Esophagus muscularis mucosa (tissue), 4 donors: ENCODE measurements around the gene FAM181A. TPM values are rescaled to one million over a fixed set of nuclear protein-coding genes. Genes with fewer than 3 reads are reported as not detected.

ENCODE experiments used
- DNase-seq: peaks from one replicate; pipeline ENCODE4 v3.0.0-alpha.2; 2017; ENCODE audit errors: extremely low spot score
- H3K27ac ChIP-seq, 4 donors: fragments of 200-600 bp; sonication (generic); replicated peaks in 1 of 4; 1 replicate in 3 of 4; 2 replicates in 1 of 4; pipeline ENCODE4 v1.5.1; 2016 to 2019; ENCODE audit warnings: mild to moderate bottlenecking in 1 of 4
- H3K27me3 ChIP-seq, 4 donors: fragments of 200-600 bp; sonication (generic); one replicate each; pipeline versions ENCODE4 v1.5.1 to v1.6.0; 2016 to 2019
- H3K36me3 ChIP-seq, 4 donors: fragments of 200-600 bp; sonication (generic); one replicate each; pipeline ENCODE4 v1.5.1; 2016 to 2019
- H3K4me1 ChIP-seq, 4 donors: fragments of 200-600 bp; sonication (generic); one replicate each; pipeline ENCODE4 v1.5.1; 2016 to 2019
- H3K4me3 ChIP-seq, 4 donors: fragments of 200-600 bp; sonication (generic); 1 replicate in 2 of 4; 2 replicates in 2 of 4; pipeline ENCODE4 v1.5.1; 2016 to 2019; ENCODE audit warnings: mild to moderate bottlenecking in 4 of 4, moderate library complexity in 1 of 4
- H3K9me3 ChIP-seq, 4 donors: fragments of 200-600 bp; sonication (generic); 1 replicate in 3 of 4; 2 replicates in 1 of 4; pipeline ENCODE4 v1.5.1; 2016 to 2019
- EP300 ChIP-seq: sonication (generic); formaldehyde crosslinking; IDR thresholded peaks from one replicate; pipeline ENCODE4 v1.6.1; 2017; ENCODE audit warnings: antibody characterized with exemption
- POLR2A ChIP-seq: fragments of 450-650 bp; IDR thresholded peaks from one replicate; pipeline ENCODE4 v1.6.1; 2017; ENCODE audit warnings: antibody characterized with exemption, moderate library complexity, mild to moderate bottlenecking, low read depth
- POLR2AphosphoS5 ChIP-seq, 2 donors: sonication (generic); formaldehyde crosslinking; IDR thresholded peaks; one replicate each; pipeline ENCODE4 v1.6.1; 2017; ENCODE audit warnings: antibody characterized with exemption in 2 of 2
- WGBS: methylation state at CpG from one replicate; pipeline ENCODE4 v1.1.5; 2018; 5-methylcytosine and 5-hydroxymethylcytosine counted together
- intact Hi-C: fragments of 100-400 bp; cut with DNase I; formaldehyde crosslinking; loops from one replicate; pipeline ENCODE4 v1.15.1; 2023
- total RNA-seq, 4 donors: library from RNA; depleted of rRNA; stranded (reverse); fragments of >200 nt; gene quantifications; one replicate each; pipeline versions ENCODE4 v1.1.0 to v1.2.1, GENCODE V29; 2016
- TF ChIP-seq, protein P1 (sequence below), 3 experiments: fragments of 200-600 bp in 2 of 3; fragments of 450-650 bp in 1 of 3; sonication (generic) in 2 of 3; IDR thresholded peaks; one replicate each; pipeline ENCODE4 v1.5.1; 2017 to 2019; ENCODE audit warnings: antibody characterized with exemption in 3 of 3, mild to moderate bottlenecking in 2 of 3, moderate library complexity in 1 of 3

The FAM181A gene
- total RNA-seq, 4 donors from 2014 or later, result not detected

DNA sequence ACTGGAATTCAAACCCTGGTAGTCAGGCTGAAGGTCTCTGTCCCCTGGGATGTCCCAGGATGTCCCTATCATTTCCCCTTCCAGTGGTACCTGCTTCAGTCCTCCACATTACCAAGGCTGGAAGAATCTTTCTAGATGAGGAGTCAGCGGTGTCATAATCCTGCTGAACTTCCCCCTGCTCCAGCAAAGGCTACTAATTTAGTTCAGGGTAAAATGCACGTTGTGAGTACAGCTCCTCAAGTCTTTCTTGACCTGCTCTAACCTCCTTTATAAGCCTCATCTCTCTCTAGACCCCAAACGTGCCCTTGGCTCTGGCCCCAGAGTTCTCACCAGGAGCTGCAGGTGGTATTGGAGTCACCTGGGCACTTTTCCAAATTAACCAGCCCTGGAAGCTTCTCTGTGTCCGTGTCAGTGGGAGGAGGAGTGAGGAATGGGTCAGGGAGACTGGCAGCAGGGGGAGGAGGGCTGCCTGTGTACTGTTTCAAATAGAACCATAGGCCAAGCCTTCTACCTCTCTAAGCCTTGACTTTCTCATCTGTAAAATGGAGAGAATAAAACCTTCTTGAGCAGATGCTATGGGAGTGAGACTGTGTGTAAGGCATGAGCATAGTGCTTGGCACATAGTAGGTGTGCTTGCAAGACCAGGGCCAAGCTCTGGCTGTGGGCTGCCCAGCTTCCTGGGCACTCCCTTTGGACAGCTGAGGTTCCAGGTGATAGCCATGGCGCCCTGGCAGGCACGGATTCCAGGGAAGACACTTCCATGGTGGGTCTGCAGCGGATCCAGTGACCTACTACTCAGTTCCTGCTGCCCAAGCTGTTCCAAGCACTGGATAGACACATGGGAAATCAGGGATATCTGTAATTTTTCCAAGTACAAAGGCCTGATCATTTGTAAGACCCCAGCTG is 24.7 kb downstream of the FAM181A start:
- Histone ChIP-seq H3K36me3 (peaks cover 4 to 73% (median 46%) of the 10 kb centered on the region in 4 donors), H3K9me3 (no peaks in the 10 kb centered on the region), H3K27me3 (no peaks in the 10 kb centered on the region), H3K4me3 (no peak overlapping the region), H3K4me1 (peaks cover 31 to 68% (median 62%) of the 10 kb centered on the region in 4 donors), H3K27ac (peak overlapping the region; percentile 76 to 94 (median 85))
- TF ChIP-seq EP300 (no peak), POLR2AphosphoS5 (IDR thresholded peaks at IDR 0.05) (no peak), POLR2A (no peak)
- TF ChIP-seq, protein P1, sequence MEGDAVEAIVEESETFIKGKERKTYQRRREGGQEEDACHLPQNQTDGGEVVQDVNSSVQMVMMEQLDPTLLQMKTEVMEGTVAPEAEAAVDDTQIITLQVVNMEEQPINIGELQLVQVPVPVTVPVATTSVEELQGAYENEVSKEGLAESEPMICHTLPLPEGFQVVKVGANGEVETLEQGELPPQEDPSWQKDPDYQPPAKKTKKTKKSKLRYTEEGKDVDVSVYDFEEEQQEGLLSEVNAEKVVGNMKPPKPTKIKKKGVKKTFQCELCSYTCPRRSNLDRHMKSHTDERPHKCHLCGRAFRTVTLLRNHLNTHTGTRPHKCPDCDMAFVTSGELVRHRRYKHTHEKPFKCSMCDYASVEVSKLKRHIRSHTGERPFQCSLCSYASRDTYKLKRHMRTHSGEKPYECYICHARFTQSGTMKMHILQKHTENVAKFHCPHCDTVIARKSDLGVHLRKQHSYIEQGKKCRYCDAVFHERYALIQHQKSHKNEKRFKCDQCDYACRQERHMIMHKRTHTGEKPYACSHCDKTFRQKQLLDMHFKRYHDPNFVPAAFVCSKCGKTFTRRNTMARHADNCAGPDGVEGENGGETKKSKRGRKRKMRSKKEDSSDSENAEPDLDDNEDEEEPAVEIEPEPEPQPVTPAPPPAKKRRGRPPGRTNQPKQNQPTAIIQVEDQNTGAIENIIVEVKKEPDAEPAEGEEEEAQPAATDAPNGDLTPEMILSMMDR (IDR thresholded peaks at IDR 0.05), result no peak
- no peak for DNase-seq
- intact Hi-C loops, result no loop called here
- WGBS, result 58% methylated on average over 7 of the region's 7 CpGs

DNA sequence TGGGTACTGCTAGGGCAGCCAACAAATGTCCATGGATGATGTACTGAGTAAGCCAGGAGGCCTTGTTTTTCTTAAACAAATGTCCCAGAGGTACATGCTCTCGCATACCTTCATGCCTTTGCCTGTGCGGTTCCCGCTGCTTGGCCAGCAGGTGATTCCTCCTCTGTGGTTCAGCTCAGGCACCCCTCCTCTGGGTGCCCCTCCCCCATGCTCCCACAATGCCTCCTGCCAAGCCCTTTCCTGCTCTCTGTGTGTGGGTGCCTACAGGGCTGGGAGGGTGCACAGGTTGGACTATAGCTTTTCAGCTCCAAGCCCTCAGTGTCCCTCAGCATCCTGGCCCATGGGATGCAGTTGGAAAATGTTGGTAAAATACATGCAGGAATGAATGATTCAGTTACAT is 25.7 kb downstream of the FAM181A start:
- Histone ChIP-seq H3K9me3 (no peaks in the 10 kb centered on the region), H3K27me3 (no peaks in the 10 kb centered on the region), H3K4me1 (peaks cover 36 to 69% (median 65%) of the 10 kb centered on the region in 4 donors), H3K36me3 (peaks cover 0 to 66% (median 39%) of the 10 kb centered on the region in 4 donors), H3K27ac (peak overlapping the region; percentile 76 to 94 (median 85)), H3K4me3 (no peak overlapping the region)
- TF ChIP-seq, protein P1 (IDR thresholded peaks at IDR 0.05), result no peak
- TF ChIP-seq EP300 (no peak), POLR2AphosphoS5 (IDR thresholded peaks at IDR 0.05) (no peak), POLR2A (no peak)
- intact Hi-C loops, result no loop called here
- DNase-seq, result no peak
- no CpG with 5 or more reads among the region's 3 CpGs for WGBS

DNA sequence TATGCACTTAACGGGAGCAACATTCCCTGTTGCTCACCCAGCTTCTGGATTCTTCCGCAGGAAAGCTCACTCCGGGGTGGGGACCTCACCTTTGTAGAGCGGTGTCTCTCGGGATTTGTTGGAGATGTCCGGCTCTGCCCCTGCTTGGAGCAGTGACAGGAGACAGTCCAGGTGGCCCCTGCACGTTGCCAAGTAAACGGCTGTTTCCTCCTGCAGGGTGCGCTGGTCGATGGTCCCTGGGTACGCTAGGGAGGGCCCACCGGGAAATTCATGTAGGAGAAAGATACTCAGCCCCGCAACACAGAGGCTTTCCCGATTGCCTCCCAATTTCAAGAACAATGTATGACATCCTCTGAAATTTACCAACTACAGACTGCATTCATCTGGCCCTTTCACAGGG is 26.1 kb downstream of the FAM181A start:
- intact Hi-C loops, result no loop called here
- no peak for DNase-seq
- Histone ChIP-seq H3K9me3 (no peaks in the 10 kb centered on the region), H3K27me3 (no peaks in the 10 kb centered on the region), H3K4me1 (peaks cover 40 to 73% (median 69%) of the 10 kb centered on the region in 4 donors), H3K36me3 (peaks cover 0 to 65% (median 39%) of the 10 kb centered on the region in 4 donors), H3K4me3 (no peak overlapping the region), H3K27ac (peak overlapping the region; percentile 76 to 94 (median 85))
- TF ChIP-seq POLR2AphosphoS5 (IDR thresholded peaks at IDR 0.05) (peak; percentile 39 to 47), POLR2A (no peak), EP300 (no peak)
- TF ChIP-seq, protein P1 (IDR thresholded peaks at IDR 0.05), result peak in 2 of 3 experiments; percentile 20 to 23
- 39% methylated on average over 9 of the region's 14 CpGs for WGBS

DNA sequence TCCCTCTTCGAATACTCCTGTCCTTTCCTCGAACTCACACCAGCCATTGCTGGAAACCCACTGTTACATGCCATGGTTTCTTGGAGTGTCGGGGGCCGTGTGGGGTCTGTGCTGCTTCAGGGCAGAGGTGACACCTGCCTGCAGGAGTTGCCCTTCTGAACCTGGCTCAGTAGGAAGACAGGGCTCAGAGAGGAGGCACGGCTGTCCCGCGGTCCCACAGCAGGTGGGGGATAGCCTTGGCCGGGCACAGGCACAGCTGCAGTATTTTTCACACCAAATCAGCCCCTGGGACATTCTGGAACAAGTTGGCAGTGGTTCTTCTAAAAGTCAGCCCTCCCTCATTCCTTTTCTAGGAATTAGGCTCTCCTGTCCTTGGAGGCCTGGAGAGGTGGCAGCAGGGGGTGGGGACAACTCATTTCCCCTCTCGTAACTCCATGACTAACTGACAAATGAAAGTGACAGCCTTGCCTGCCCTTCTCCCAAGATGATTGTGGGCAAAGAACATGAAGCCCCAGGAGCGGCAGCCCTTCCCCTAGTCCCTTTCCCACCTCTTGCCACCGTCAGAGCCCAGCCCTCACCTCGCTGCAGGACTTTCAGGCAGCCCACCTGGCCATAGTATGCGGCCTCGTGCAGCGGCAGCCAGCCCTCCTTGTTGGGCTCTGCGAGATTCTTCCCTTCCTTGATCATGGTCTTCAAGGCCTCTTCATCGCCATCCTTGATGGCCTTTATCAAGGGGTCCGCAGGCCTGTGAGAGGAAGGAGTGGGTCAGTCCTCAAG is 26.8 kb downstream of the FAM181A start:
- TF ChIP-seq POLR2A (no peak), EP300 (no peak), POLR2AphosphoS5 (IDR thresholded peaks at IDR 0.05) (no peak)
- TF ChIP-seq, protein P1 (IDR thresholded peaks at IDR 0.05), result no peak
- Histone ChIP-seq H3K4me1 (peaks cover 46 to 80% (median 76%) of the 10 kb centered on the region in 4 donors), H3K4me3 (no peak overlapping the region), H3K27ac (peak overlapping the region; percentile 76 to 94 (median 85)), H3K9me3 (no peaks in the 10 kb centered on the region), H3K27me3 (no peaks in the 10 kb centered on the region), H3K36me3 (peaks cover 0 to 58% (median 37%) of the 10 kb centered on the region in 4 donors)
- WGBS, result 71% methylated on average over 13 of the region's 18 CpGs
- intact Hi-C loops, result no loop called here
- no peak for DNase-seq
